Mesendoderm (in vitro differentiated cells): ENCODE measurements around the gene PDE11A.
"Not testable (repeated sequence)": the region's sequence is repeated elsewhere in the genome, so short reads cannot be mapped to it uniquely, and the experiment has no call there.

Experiments used
- DNase-seq: peaks from one replicate; pipeline ENCODE4 v3.0.0; 2013
- H2AK5ac ChIP-seq: 2 replicates; pipeline ENCODE4 v1.6.1; 2013; ENCODE audit warnings: low read length, inconsistent platforms
- H2BK120ac ChIP-seq: 2 replicates; pipeline ENCODE4 v1.6.1; 2013; ENCODE audit warnings: low read depth, mild to moderate bottlenecking, low read length, moderate library complexity, mixed read lengths
- H2BK15ac ChIP-seq: replicated peaks from 2 replicates; pipeline ENCODE4 v1.6.1; 2013; ENCODE audit warnings: low read depth, mild to moderate bottlenecking, moderate library complexity
- H2BK5ac ChIP-seq: 2 replicates; pipeline ENCODE4 v1.6.1; 2013; ENCODE audit warnings: low read length, inconsistent platforms
- H3K18ac ChIP-seq: 2 replicates; pipeline ENCODE4 v1.6.1; 2013; ENCODE audit warnings: mild to moderate bottlenecking, low read length, mixed read lengths
- H3K23ac ChIP-seq: one replicate; pipeline ENCODE4 v1.6.1; 2013; ENCODE audit warnings: low read length
- H3K27ac ChIP-seq: 2 replicates; pipeline ENCODE4 v1.5.1; 2013; ENCODE audit warnings: low read depth, mild to moderate bottlenecking, inconsistent platforms, low read length, moderate library complexity
- H3K27me3 ChIP-seq: 2 replicates; pipeline ENCODE4 v1.6.1; 2013; ENCODE audit warnings: low read length, control low read depth, mild to moderate bottlenecking, inconsistent platforms; ENCODE audit not compliant: insufficient read depth, poor library complexity
- H3K36me3 ChIP-seq: 2 replicates; pipeline ENCODE4 v1.6.1; 2013; ENCODE audit warnings: low read length, inconsistent platforms; ENCODE audit not compliant: control insufficient read depth, insufficient read depth
- H3K4ac ChIP-seq: one replicate; pipeline ENCODE4 v1.6.1; 2013; ENCODE audit warnings: low read depth, mild to moderate bottlenecking, low read length, moderate library complexity
- H3K4me1 ChIP-seq: 2 replicates; pipeline ENCODE4 v1.6.1; 2013; ENCODE audit warnings: low read depth, low read length, inconsistent platforms; ENCODE audit not compliant: control insufficient read depth
- H3K4me2 ChIP-seq: 2 replicates; pipeline ENCODE4 v1.6.1; 2013; ENCODE audit warnings: low read length
- H3K4me3 ChIP-seq: 2 replicates; pipeline ENCODE4 v1.5.1; 2013; ENCODE audit warnings: mild to moderate bottlenecking, low read length
- H3K56ac ChIP-seq: one replicate; pipeline ENCODE4 v1.6.1; 2013; ENCODE audit warnings: low read length
- H3K79me1 ChIP-seq: 2 replicates; pipeline ENCODE4 v1.6.1; 2013; ENCODE audit warnings: low read length, inconsistent platforms
- H3K79me2 ChIP-seq: 2 replicates; pipeline ENCODE4 v1.6.1; 2013; ENCODE audit warnings: mild to moderate bottlenecking, low read length; ENCODE audit not compliant: control insufficient read depth, insufficient read depth
- H3K9ac ChIP-seq: 2 replicates; pipeline ENCODE4 v1.6.1; 2013; ENCODE audit warnings: low read length, inconsistent platforms
- H4K5ac ChIP-seq: one replicate; pipeline ENCODE4 v1.6.1; 2013; ENCODE audit warnings: low read length
- H4K8ac ChIP-seq: one replicate; pipeline ENCODE4 v1.6.1; 2013; ENCODE audit warnings: low read depth, mild to moderate bottlenecking, control low read depth, low read length, moderate library complexity
- WGBS: extraction: QIAGEN DNeasy Blood & Tissue Kit; methylation state at CpG from one replicate; pipeline ENCODE4 v1.1.7; 2013; ENCODE audit warnings: low lambda C conversion rate, missing lambda C conversion rate; ENCODE audit not compliant: insufficient coverage; ENCODE audit errors: extremely low coverage; 5-methylcytosine and 5-hydroxymethylcytosine counted together

Gene PDE11A

DNA sequence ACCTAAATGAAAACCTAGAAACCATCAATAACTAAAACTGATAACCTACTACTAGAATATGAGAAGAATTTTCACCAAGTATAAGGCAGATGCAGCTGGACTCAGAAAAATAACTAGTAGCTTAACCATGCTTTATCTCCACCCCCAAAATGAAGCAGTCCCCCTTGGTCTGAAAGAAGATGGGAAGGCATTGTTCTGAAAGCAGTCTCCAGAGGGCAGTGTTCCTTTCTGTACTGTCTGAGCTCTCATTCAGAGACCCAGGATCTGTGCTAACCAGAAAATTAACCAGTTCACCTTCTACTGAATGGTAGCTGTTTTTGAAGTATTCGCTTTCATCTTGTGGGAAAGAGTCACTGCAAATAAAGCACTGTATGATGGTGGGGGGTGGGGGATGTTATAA lies 273.0 kb downstream of the PDE11A start:
- Histone ChIP-seq H3K4me2 (no peak overlapping the region), H3K4me3 (no peak overlapping the region), H2AK5ac (no peak overlapping the region), H3K27ac (no peak overlapping the region), H3K79me1 (no peaks in the 10 kb centered on the region), H4K5ac (no peak overlapping the region), H3K4me1 (peaks cover 2% of the 10 kb centered on the region), H2BK120ac (no peak overlapping the region), H3K36me3 (no peaks in the 10 kb centered on the region), H2BK5ac (no peak overlapping the region), H2BK15ac (no peak overlapping the region), H3K27me3 (no peaks in the 10 kb centered on the region), H3K56ac (no peak overlapping the region), H3K18ac (no peak overlapping the region), H3K4ac (no peak overlapping the region), H3K79me2 (no peaks in the 10 kb centered on the region), H4K8ac (no peak overlapping the region), H3K23ac (no peak overlapping the region), H3K9ac (no peak overlapping the region)
- no CpG with 5 or more reads among the region's 1 CpG for WGBS
- DNase-seq, result peak; percentile 65

- DNase-seq, result peak; percentile 53
- no peak overlapping the region for H3K4me2 ChIP-seq
- no peaks in the 10 kb centered on the region for H3K79me2 ChIP-seq
- H3K9ac ChIP-seq, result no peak overlapping the region
- no peak overlapping the region for H3K23ac ChIP-seq
- no peak overlapping the region for H3K4me3 ChIP-seq
- H2AK5ac ChIP-seq, result no peak overlapping the region
- H4K5ac ChIP-seq, result no peak overlapping the region
- H4K8ac ChIP-seq, result no peak overlapping the region
- H2BK15ac ChIP-seq, result no peak overlapping the region
- no peaks in the 10 kb centered on the region for H3K27me3 ChIP-seq
- H2BK120ac ChIP-seq, result no peak overlapping the region
- H3K4me1 ChIP-seq, result peaks cover 2% of the 10 kb centered on the region
- no peak overlapping the region for H3K18ac ChIP-seq
- H3K4ac ChIP-seq, result no peak overlapping the region
- no peak overlapping the region for H3K56ac ChIP-seq
- no peaks in the 10 kb centered on the region for H3K36me3 ChIP-seq
- H3K27ac ChIP-seq, result no peak overlapping the region
- no peak overlapping the region for H2BK5ac ChIP-seq
- H3K79me1 ChIP-seq, result no peaks in the 10 kb centered on the region
- no CpG with 5 or more reads among the region's 1 CpG for WGBS
These were observed 274.8 kb downstream of the PDE11A start for GRCh38 chr2:177797808-177798207.

DNA sequence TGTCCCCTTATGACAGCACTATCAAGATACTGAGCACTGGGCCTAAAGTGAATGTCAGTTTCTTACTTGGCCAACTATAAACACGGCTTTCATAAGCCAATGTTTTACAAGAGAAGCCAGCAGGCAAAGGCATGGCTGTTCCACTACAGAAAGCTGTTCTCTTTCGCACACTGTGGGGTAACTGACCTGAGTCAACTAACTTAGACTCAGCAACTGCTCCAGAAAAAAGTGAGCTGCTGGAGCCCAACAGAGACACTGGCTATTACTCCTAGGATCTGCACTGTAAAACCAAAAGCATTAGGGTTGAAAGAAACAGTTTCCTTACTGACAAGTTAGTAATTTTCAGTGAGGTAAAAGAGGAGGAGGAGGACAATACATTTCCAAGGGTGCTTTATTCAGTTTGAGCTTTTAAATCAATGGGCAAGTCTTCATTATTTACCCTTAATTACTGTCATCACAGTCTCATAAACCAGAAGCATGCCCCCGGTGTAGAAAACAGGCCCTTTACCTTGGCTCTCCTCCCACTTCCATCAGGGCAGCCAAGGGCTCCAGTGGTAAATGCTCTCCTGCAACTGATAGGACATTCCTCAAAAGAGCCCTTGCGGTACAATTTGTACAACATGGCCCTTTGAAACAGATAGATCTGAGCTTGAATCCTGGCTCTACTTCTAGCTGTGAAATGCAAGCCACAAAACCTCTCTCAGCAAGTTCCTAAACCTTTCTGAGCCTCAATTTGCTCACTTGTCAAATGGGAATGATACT lies 275.7 kb downstream of the PDE11A start:
- no peaks in the 10 kb centered on the region for H3K36me3 ChIP-seq
- H4K8ac ChIP-seq, result no peak overlapping the region
- no peak overlapping the region for H3K9ac ChIP-seq
- no peak overlapping the region for H3K23ac ChIP-seq
- no peak overlapping the region for H4K5ac ChIP-seq
- H2BK5ac ChIP-seq, result no peak overlapping the region
- no peak overlapping the region for H2AK5ac ChIP-seq
- peaks cover 2% of the 10 kb centered on the region for H3K4me1 ChIP-seq
- DNase-seq, result no peak
- no peak overlapping the region for H3K56ac ChIP-seq
- no peaks in the 10 kb centered on the region for H3K79me2 ChIP-seq
- no peak overlapping the region for H3K4me2 ChIP-seq
- no peak overlapping the region for H2BK120ac ChIP-seq
- H3K4me3 ChIP-seq, result no peak overlapping the region
- no CpG with 5 or more reads among the region's 4 CpGs for WGBS
- no peak overlapping the region for H3K18ac ChIP-seq
- H3K27ac ChIP-seq, result no peak overlapping the region
- no peaks in the 10 kb centered on the region for H3K79me1 ChIP-seq
- no peaks in the 10 kb centered on the region for H3K27me3 ChIP-seq
- H2BK15ac ChIP-seq, result no peak overlapping the region
- H3K4ac ChIP-seq, result no peak overlapping the region

DNA sequence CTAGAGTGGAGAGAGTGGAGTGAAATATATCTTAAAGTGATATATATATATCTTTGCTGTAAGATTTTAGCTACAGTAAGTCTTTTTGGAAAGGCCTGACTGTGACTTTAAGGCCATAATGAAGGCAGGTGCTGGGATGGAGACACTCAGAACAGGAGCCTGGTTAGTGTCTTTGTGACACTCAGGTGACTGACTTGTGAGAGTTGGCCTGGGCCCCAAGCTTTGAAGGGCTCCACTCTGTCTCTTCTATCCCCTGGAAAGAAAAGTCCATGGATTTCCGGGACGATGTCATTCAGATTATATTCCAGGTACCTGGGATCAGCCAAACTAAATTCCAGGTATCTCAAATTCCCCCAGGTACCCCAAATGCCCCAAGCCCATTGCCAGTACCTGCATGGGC lies 276.6 kb downstream of the PDE11A start:
- Histone ChIP-seq H3K4ac (no peak overlapping the region), H4K8ac (no peak overlapping the region), H2AK5ac (no peak overlapping the region), H3K4me2 (no peak overlapping the region), H3K27me3 (no peaks in the 10 kb centered on the region), H3K79me2 (no peaks in the 10 kb centered on the region), H3K23ac (no peak overlapping the region), H3K27ac (no peak overlapping the region), H2BK5ac (no peak overlapping the region), H3K9ac (no peak overlapping the region), H2BK120ac (no peak overlapping the region), H4K5ac (no peak overlapping the region), H3K79me1 (no peaks in the 10 kb centered on the region), H3K36me3 (no peaks in the 10 kb centered on the region), H3K56ac (no peak overlapping the region), H2BK15ac (no peak overlapping the region), H3K18ac (no peak overlapping the region), H3K4me1 (peaks cover 2% of the 10 kb centered on the region), H3K4me3 (no peak overlapping the region)
- DNase-seq, result no peak
- no CpG with 5 or more reads among the region's 2 CpGs for WGBS

GRCh38 chr2:177785143-177785542 lies 287.4 kb downstream of the PDE11A start:
- not testable (repeated sequence) for H3K9ac ChIP-seq, H3K18ac ChIP-seq, H3K4ac ChIP-seq, H4K5ac ChIP-seq, H3K4me1 ChIP-seq, H3K27ac ChIP-seq, H4K8ac ChIP-seq, H3K79me1 ChIP-seq, H2BK120ac ChIP-seq, H3K36me3 ChIP-seq, DNase-seq, H3K79me2 ChIP-seq, H3K56ac ChIP-seq, H2BK15ac ChIP-seq, H2AK5ac ChIP-seq, H3K27me3 ChIP-seq, H3K4me3 ChIP-seq, H2BK5ac ChIP-seq, H3K23ac ChIP-seq, H3K4me2 ChIP-seq
- WGBS, result no CpG with 5 or more reads among the region's 6 CpGs

DNA sequence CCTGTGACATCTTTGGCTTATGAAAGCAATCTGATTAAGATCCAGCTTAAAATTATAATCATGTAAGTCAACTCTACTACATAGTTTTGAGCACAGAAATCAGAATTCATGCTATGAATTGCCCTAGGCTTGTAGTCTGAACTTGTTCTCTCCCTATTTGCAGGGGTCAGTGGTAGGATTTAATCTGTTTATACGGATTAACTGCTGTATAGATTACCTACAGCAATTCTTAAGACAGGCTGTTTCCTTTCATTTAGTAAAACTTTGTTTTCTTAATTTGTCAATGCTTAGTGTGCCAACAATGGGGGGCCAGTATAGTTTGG lies 287.9 kb downstream of the PDE11A start:
- H2BK15ac ChIP-seq, result no peak overlapping the region
- no peaks in the 10 kb centered on the region for H3K79me2 ChIP-seq
- no peak overlapping the region for H3K4me3 ChIP-seq
- H3K23ac ChIP-seq, result no peak overlapping the region
- no peak overlapping the region for H3K9ac ChIP-seq
- H2BK120ac ChIP-seq, result no peak overlapping the region
- no peak overlapping the region for H3K18ac ChIP-seq
- no peak overlapping the region for H3K4ac ChIP-seq
- H3K27me3 ChIP-seq, result no peaks in the 10 kb centered on the region
- H4K8ac ChIP-seq, result no peak overlapping the region
- no peak overlapping the region for H3K4me2 ChIP-seq
- H3K36me3 ChIP-seq, result no peaks in the 10 kb centered on the region
- H3K27ac ChIP-seq, result no peak overlapping the region
- H2AK5ac ChIP-seq, result no peak overlapping the region
- DNase-seq, result no peak
- no peaks in the 10 kb centered on the region for H3K79me1 ChIP-seq
- no peak overlapping the region for H3K56ac ChIP-seq
- no peak overlapping the region for H2BK5ac ChIP-seq
- no peak overlapping the region for H4K5ac ChIP-seq
- H3K4me1 ChIP-seq, result no peaks in the 10 kb centered on the region
- WGBS, result no CpG with 5 or more reads among the region's 1 CpG
